Activated CD8-positive, alpha-beta memory T cell treated with anti-CD3 and anti-CD28 coated beads, Interleukin-2, amount 50 U/mL, for 1 hour (primary cell): ENCODE data around the gene CCT2.

Source experiments
- DNase-seq: peaks from one replicate; pipeline ENCODE4 v3.0.0-alpha.2; 2020; ENCODE audit errors: extremely low read depth

The CCT2 gene

DNA sequence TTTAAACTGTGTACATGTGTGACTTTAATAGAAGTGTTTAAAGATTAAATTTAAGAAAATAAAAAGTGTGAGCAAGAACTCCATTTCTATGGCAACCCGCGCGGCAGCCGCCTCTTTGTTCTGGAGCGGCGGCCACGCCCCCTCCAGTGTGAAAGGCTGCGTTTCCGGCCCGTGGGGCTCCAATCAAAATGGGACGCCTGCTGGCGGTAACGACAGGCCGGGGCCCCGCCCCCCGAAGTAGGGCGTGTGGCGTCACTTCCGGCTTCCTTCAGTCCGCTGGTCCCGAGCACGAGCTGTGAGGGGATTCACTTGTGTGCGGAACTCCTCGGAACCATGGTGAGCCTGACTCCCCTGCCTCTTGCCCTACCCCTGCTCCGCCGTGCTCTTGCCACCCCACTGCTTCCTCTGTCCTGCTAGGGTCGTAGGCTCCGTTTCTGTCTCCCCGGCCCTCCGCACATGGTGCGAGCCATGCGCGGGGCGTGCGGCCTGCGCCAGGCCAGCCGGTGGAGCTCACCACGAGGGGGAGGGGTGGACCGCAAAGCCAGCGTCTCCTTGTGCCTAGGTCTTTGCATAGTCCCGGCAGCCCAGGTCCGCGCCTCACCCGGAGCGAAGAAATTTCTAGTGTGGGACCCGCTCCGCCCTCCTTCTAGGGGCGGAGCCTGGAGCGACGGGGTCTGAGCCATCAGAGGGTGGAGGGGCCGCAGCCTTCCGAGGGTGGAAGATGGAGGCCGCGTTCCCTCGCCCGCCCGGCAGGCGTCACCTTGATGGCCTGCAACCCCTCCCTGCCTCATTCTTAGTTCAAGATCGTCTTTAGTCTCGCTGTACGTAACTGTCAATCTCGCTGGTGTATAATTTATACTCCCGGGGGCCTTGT is at the start of gene CCT2:
CCT2 (plus strand) TSS at position 271 of the 874 bp plus-strand sequence; CDS start at position 334, 63 bp downstream.
- DNase-seq, result peak; percentile 90

DNA sequence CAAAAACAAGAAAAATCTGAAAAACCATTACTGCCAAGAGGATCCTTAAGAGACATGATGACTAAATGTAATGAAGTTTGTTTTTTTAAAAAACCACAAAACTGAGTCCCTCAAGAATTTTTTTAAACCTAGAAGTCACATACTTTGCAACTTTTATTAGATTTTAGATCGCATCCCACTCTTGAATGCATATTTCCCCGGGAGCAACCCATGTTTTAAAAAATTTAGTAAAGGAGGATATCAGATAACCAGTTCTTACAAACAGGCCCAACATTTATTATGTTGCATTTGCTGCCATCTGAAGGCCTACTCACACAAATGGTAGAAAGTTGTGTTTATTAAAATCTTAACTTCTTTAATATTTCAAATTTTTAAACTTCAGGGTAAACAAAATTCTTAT is 44.3 kb upstream of the CCT2 start:
- no peak for DNase-seq

- DNase-seq, result no peak
Observed at GRCh38 chr12:69544087-69544486, 41.2 kb upstream of the CCT2 start.

DNA sequence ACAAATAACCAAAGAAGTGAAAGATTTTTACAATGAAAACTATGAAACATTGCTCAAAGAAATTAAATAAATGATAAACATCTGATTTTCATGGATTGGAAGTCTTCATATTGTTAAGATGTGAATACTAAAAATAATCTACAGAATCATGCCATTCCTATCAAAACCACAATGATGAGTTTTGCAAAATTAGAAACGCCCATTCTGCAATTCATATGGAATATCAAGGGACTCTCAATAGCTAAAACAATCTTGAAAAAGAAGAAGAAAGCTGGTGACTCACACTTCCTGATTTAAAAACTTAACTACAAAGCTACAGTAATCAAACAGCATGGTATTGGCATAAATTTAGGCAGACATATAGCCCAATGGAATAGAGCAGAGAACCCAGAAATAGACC is 40.2 kb upstream of the CCT2 start:
- DNase-seq, result no peak

DNA sequence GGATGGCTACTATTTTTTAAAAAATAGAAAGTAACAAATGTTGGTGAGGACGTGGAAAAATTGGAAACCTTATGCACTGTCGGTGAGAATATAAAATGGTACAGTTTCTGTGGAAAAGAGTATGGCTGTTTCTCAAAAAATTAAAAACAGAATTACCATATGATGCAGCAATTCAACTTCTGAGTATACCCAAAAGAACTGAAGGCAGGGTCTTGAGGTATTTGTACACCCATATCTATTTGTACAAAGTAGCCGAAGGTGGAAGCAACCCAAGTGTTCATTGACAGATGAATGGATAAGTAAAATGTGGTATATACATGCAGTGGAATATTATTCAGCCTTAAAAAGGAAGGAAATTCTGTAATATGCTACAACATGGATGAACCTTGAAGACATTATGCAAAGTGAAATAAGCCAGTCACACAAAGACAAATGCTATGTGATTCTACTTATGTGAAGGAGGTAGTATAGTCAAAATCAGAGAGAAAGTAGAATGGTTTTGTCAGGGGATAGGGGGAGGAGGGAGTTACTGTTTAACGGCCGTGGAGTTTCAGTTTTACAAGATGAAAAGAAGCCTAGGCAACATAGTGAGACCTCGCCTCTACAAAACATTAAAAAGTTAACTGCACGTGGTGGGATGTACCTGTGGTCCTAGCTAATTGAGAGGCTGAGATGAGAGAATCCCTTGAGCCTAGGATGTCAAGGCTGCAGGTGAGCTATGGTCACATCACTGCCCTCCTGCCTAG is 38.4 kb upstream of the CCT2 start:
- no peak for DNase-seq

DNA sequence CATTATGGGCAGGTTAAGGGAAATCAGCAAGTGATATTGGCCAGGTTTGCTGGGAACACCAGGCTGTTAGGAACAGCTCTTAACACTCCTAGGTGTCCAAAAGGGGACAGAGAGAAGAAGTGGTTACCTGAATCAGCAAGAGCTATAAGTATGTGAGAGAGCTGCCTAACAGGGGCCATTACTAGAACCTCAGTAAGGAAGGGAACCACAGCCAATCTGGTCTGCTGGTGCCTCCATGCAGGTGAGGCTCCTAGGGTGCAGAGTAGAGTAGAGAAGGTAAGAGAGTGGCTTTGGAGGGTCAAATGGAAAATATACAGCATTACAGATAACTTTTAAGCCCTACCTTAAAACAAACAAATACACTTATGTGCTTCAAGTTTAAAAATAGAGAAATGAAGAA is 36.6 kb upstream of the CCT2 start:
- DNase-seq, result no peak

DNA sequence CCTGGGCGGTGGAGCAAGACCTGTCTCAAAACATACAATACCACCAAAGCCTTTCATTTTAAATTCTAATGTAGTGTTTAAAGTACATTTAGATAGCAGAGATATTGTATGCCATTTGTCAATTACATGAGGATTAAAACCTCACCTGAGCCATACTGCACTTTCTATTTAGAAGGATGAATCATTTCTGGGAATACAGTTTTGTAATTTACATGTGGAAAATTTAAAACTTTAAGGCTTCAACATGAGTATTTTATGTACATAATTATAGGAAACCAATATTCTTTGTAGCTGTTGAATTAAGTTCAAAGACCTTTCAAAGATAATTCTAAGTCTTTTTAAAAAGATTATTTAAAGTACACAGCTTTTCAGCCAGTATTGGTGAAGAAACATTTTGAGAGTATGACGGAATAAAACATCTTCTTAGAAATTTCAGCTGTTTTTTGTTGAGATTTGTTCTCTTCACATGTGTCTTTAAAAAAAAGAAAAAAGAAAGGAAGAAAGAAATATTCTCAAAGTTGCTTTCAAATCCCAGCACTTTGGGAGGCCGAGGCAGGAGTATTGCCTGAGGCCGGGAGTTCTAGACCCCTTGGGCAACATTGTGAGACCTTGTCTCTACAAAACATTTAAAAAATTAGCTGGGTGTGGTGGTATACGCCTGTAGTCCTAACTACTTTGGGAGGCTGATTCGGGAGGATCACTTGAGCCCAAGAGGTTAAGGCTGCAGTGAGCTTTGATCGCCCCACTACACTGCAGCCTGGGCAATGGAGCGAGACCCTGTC is 34.5 kb upstream of the CCT2 start:
- DNase-seq, result no peak

GRCh38 chr12:69553628-69554248 is 31.5 kb upstream of the CCT2 start:
- DNase-seq, result no peak

- DNase-seq, result no peak
Observed at GRCh38 chr12:69555461-69555860, 29.8 kb upstream of the CCT2 start.

DNA sequence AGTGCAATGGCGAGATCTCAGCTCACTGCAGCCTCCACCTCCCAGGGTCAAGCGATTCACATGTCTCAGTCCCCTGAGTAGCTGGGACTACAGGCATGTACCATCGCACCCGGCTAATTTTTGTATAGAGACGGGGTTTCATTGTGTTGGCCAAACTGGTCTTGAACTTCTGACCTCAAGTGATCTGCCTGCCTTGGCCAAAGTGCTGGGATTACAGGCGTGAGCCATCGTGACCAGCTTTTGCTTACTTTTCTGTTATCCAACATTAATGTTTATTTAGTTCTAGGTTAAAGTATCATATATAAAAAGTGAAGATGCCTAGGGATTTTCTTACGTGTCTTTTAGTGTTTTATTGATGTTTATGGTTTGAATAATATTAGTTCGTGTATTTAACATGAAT is 28.9 kb upstream of the CCT2 start:
- no peak for DNase-seq

GRCh38 chr12:69563166-69563762 is 22.0 kb upstream of the CCT2 start:
- DNase-seq, result no peak

DNA sequence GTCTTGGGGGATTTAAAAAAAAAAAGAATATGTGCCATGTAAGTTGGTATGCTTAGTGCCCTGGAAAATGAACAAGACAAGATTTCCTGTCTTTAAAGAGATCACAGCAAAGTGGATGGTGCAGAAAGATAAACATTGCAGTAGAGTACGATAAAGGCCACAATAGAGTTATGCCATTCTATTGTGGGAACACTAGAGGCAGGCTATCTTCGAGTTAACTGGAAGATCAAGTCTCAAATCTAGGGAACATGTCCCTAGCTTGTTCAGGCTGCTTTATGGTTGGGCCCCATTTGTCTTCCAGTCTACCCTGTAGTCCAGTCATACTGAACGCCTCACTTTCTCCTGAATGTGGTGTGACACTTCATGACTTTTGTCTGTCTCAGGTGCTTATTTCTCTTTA is 18.7 kb upstream of the CCT2 start:
- DNase-seq, result no peak

- no peak for DNase-seq
Observed at GRCh38 chr12:69569236-69569635, 16.0 kb upstream of the CCT2 start.

- DNase-seq, result no peak
Observed at GRCh38 chr12:69570000-69570516, 15.2 kb upstream of the CCT2 start.

DNA sequence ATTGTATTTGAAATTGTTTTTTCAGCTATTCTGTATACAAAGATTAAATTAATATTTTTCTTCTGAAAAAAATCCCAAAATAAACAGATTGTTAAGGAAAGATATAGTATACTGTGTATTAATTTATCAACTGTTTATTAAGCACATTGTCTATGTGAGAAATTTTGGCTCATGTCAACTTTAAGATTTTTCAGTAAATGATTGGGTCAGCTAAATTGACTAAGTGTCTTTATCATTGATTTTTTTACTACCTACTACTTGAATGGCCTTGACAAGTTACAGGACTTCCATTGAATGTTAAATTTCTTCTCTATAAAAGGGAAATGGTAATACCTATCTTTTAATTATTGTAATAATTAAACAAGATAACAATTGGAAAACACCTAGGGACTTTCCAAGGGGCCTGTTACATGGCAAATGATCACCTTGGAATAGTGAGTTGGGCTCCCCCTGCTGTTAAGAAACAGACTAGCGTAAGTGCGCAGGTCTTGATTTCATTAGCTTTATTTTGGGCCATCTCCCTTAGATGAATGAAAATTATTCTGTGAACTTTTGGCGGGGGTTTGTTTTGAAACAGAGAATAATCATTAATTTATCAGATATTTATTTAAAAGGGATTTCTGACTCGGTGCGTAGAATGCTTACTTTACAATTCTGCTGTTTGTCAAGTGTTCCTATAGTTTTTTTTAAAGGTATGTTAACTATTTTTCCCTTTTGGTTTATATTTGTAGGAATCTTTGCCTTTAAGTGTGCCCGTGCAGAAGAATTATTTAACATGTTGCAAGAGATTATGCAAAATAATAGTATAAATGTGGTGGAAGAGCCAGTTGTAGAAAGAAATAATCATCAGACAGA is 14.5 kb upstream of the CCT2 start:
- DNase-seq, result peak; percentile 31

GRCh38 chr12:69575346-69575745 is 9.9 kb upstream of the CCT2 start:
- no peak for DNase-seq

DNA sequence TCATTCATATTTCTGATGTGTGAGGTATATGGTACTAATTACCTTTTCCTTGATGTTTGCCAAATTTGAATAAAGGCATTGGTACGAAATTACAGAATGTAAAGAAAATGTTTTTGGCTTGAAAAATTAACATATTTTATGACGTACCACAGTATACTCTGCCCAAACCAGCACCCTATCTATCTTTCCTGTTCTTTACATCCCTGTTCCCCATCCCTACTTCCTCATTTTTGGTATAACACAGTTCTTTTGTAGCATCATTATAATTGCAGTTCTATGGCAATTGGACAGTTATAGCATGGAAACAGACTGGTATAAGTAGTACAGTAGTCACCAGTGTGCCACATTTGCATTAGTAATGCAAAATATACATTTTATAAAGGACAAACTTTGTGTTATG is 7.0 kb upstream of the CCT2 start:
- no peak for DNase-seq

DNA sequence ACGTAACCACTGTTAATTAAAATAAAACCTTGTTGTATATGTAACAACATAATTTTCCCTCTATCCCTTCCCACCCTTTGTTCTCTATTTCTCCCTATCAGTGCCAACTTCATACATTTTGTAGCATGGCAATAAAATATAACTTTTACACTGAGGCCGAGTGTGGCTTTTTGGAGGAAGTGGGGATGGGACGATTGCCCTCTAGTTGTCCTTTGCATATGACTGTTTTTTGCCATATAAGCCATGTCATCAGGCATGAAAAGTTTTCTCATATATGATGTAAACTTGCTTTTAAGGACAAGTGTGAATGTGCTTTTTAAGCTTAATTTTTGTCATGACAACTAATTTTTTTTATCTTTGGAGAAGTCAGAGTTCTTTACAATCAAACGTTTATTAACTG is 6.2 kb upstream of the CCT2 start:
- DNase-seq, result no peak

- no peak for DNase-seq
Observed at GRCh38 chr12:69580074-69580473, 5.2 kb upstream of the CCT2 start.

DNA sequence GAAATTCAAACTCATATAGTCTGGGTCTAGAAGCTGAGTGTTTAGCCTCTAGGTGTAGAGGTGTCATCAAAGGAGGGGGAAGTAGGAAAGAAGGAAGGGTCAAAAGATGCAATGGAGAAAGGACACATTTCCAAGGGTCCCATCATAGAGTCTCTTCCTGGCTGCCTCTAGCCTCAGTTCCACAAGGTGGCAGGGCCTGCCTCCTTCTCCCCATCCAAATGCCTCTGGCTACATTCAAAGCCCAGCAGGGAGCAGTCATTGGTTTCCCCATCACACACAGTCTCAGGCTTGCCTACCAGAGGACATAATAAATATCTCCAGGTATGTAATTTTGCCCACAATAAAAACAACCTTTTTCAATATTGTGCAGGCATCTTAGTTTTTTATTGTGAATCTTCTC is 2.1 kb upstream of the CCT2 start:
- DNase-seq, result no peak
